GM12878 (cell line): ENCODE data around the gene HIC1. TPM values are rescaled to one million over a fixed set of nuclear protein-coding genes. Genes with fewer than 3 reads are reported as not detected.
A peak's percentile ranks its signal among the peaks of the same experiment; 100 is the strongest.

Source experiments
- ATAC-seq: fragments of 200-7000 bp; cut with Tn5 transposase; 3 replicates; pipeline ENCODE4 v1.9.1; 2020; ENCODE audit warnings: mild to moderate bottlenecking, moderate library complexity
- BruUV-seq: library from RNA; stranded (reverse); fragments of 400-500 nt; replicated peaks from 2 replicates; lab custom pipeline; 2021; lab: Mats Ljungman, UMichigan
- CTCF ChIA-PET: fragments of 300-600 bp; sonication (Branson Sonifier 250); formaldehyde crosslinking; extraction: SDS; loops from one replicate; lab custom pipeline; 2021; ENCODE audit warnings: inconsistent platforms; lab: Yijun Ruan, JAX
- POLR2A ChIA-PET: fragments of 350-600 bp; formaldehyde crosslinking; extraction: SDS; loops from one replicate; lab custom pipeline; 2021; ENCODE audit warnings: inconsistent platforms; lab: Charles Lee
- RAD21 ChIA-PET: fragments of 300-600 bp; sonication (Branson Sonifier 250); formaldehyde crosslinking; loops from one replicate; lab custom pipeline; 2023; ENCODE audit warnings: antibody characterized with exemption; ENCODE audit not compliant: unreplicated experiment; lab: Charles Lee
- SMC1A ChIA-PET: fragments of 300-600 bp; sonication (Branson Sonifier 250); formaldehyde crosslinking; loops from one replicate; lab custom pipeline; 2023; ENCODE audit not compliant: unreplicated experiment, uncharacterized antibody; lab: Charles Lee
- DNase-seq: peaks from one replicate; pipeline ENCODE4 v3.0.0-alpha.2; 2011; ENCODE audit warnings: low read depth, low spot score
- FAIRE-seq: peaks from 3 replicates; lab custom pipeline; 2011; peaks lifted over from hg19 to GRCh38; lab: Jason Lieb, UNC
- H2AFZ ChIP-seq: 2 replicates; pipeline ENCODE4 v1.6.0; 2011; ENCODE audit warnings: low read depth, low read length, control low read depth; ENCODE audit not compliant: control insufficient read depth
- H3K27ac ChIP-seq: 2 replicates; pipeline ENCODE4 v1.5.1; 2011; ENCODE audit warnings: control low read depth; ENCODE audit not compliant: control insufficient read depth, insufficient read depth
- H3K27me3 ChIP-seq, 2 experiments: replicated peaks in 1 of 2; 2 replicates each; pipeline versions ENCODE4 v1.6.0 to v1.6.1; 2011; ENCODE audit warnings: low read length in 1 of 2; ENCODE audit not compliant: control insufficient read depth in 2 of 2, insufficient read depth in 2 of 2
- H3K36me3 ChIP-seq, 2 experiments: 2 replicates each; pipeline ENCODE4 v1.5.1; 2011; ENCODE audit warnings: low read length in 1 of 2; ENCODE audit not compliant: control insufficient read depth in 2 of 2, insufficient read depth in 2 of 2
- H3K4me1 ChIP-seq: 2 replicates; pipeline ENCODE4 v1.6.1; 2011; ENCODE audit warnings: mild to moderate bottlenecking, low read length, moderate library complexity, mixed read lengths; ENCODE audit not compliant: control insufficient read depth, insufficient read depth
- H3K4me2 ChIP-seq: 2 replicates; pipeline ENCODE4 v1.6.0; 2011; ENCODE audit warnings: control low read depth; ENCODE audit not compliant: control insufficient read depth, insufficient read depth
- H3K4me3 ChIP-seq: fragments of 200-600 bp; sonication (generic); 2 replicates; pipeline ENCODE4 v1.5.1; 2016
- H3K79me2 ChIP-seq: 2 replicates; pipeline ENCODE4 v1.6.0; 2011; ENCODE audit warnings: low read length; ENCODE audit not compliant: control insufficient read depth, insufficient read depth
- H3K9ac ChIP-seq: 2 replicates; pipeline ENCODE4 v1.8.0; 2011; ENCODE audit warnings: low read length, control low read depth, mixed read lengths; ENCODE audit not compliant: control insufficient read depth, insufficient read depth
- H3K9me3 ChIP-seq: replicated peaks from 3 replicates; pipeline ENCODE4 v1.5.1; 2011; ENCODE audit warnings: mild to moderate bottlenecking, low read length; ENCODE audit not compliant: control insufficient read depth, insufficient read depth
- H4K20me1 ChIP-seq: 2 replicates; pipeline ENCODE4 v1.6.0; 2011; ENCODE audit not compliant: control insufficient read depth, insufficient read depth
- CBX3 ChIP-seq: fragments of 200-600 bp; sonication (generic); IDR thresholded peaks from 2 replicates; pipeline ENCODE4 v1.6.1; 2016; ENCODE audit warnings: low read depth, borderline replicate concordance
- CEBPB ChIP-seq, 2 experiments: fragments of 150-350 bp in 1 of 2; IDR thresholded peaks; 2 replicates each; pipeline ENCODE4 v1.6.1; 2012 to 2014; ENCODE audit warnings: low read depth in 2 of 2, low read length in 2 of 2, borderline replicate concordance in 1 of 2, inconsistent platforms in 1 of 2
- EED ChIP-seq: sonication (generic); IDR thresholded peaks from 2 replicates; pipeline ENCODE4 v1.6.1; 2016; ENCODE audit warnings: antibody characterized with exemption, low read depth
- FOS ChIP-seq: IDR thresholded peaks from 3 replicates; pipeline ENCODE4 v1.6.1; 2011; ENCODE audit warnings: borderline replicate concordance; ENCODE audit not compliant: insufficient read length; ENCODE audit errors: extremely low read depth
- GATAD2B ChIP-seq: fragments of 450-650 bp; conservative IDR thresholded peaks from 2 replicates; pipeline ENCODE4 v1.6.1; 2017; ENCODE audit warnings: low read depth, mild to moderate bottlenecking, moderate library complexity
- IKZF2 ChIP-seq, 2 experiments: fragments of 450-650 bp; IDR thresholded peaks; 2 replicates each; pipeline ENCODE4 v1.6.1; 2017; ENCODE audit warnings: mild to moderate bottlenecking in 2 of 2, moderate library complexity in 2 of 2
- STAT3 ChIP-seq: IDR thresholded peaks from 2 replicates; pipeline ENCODE4 v1.6.1; 2011; ENCODE audit warnings: low read depth, low read length, improper control_type of control experiment
- YBX1 ChIP-seq: fragments of 450-650 bp; IDR thresholded peaks from 2 replicates; pipeline ENCODE4 v1.6.1; 2016; ENCODE audit warnings: antibody characterized with exemption
- WGBS: methylation state at CpG from one replicate; pipeline ENCODE4 v1.1.6; 2016; ENCODE audit warnings: low lambda C conversion rate; ENCODE audit not compliant: insufficient replicate concordance, insufficient coverage; ENCODE audit errors: missing lambda C conversion rate; 5-methylcytosine and 5-hydroxymethylcytosine counted together
- in situ Hi-C: fragments of 300-500 bp; cut with MboI; formaldehyde crosslinking; loops from 9 replicates; pipeline ENCODE4 v1.14.3; 2018; ENCODE audit warnings: mixed read lengths
- intact Hi-C: fragments of 100-400 bp; cut with micrococcal nuclease; formaldehyde crosslinking; loops from one replicate; pipeline ENCODE4 v1.14.2; 2022; ENCODE audit not compliant: unreplicated experiment
- polyA plus RNA-seq, 11 experiments: library from polyadenylated mRNA; depleted of rRNA in 4 of 11; unstranded in 6 of 11; stranded (reverse) in 5 of 11; fragments of >200 nt; fragmentation: Nextera tagmentation in 4 of 11; fragmentation: Illumina TruSeq in 1 of 11; extraction: Ambion mirVana in 4 of 11; extraction: Trizol in 1 of 11; gene quantifications; 1 replicate in 1 of 11; 2 replicates in 10 of 11; pipeline versions ENCODE4 v1.2.1 to v1.2.3, GENCODE V29; 2011 to 2016; ENCODE audit warnings: inconsistent platforms in 2 of 11, missing spikeins in 2 of 11, low read depth in 1 of 11
- total RNA-seq, 4 experiments: library from RNA; depleted of rRNA in 3 of 4; stranded (reverse); fragments of >200 nt in 3 of 4; fragmentation: Illumina TruSeq in 1 of 4; extraction: Trizol in 1 of 4; gene quantifications; 2 replicates each; pipeline versions ENCODE4 v1.2.1 to v1.2.3, GENCODE V29; 2013 to 2021
- TF ChIP-seq, protein P1 (sequence below): fragments of 450-650 bp; IDR thresholded peaks from 2 replicates; pipeline ENCODE4 v1.6.1; 2017; ENCODE audit warnings: mild to moderate bottlenecking, moderate library complexity
- TF ChIP-seq, protein P2 (sequence below): IDR thresholded peaks from 2 replicates; pipeline ENCODE4 v1.6.1; 2012; ENCODE audit warnings: mild to moderate bottlenecking, low read depth, low read length
- TF ChIP-seq, protein P3 (sequence below): IDR thresholded peaks from 2 replicates; pipeline ENCODE4 v1.6.1; 2011; ENCODE audit warnings: borderline replicate concordance, low read depth, mild to moderate bottlenecking, moderate library complexity, mixed read lengths, low read length; ENCODE audit not compliant: insufficient read depth; ENCODE audit errors: extremely low read length

Gene HIC1
- total and polyA plus RNA-seq, 10 of the 15 experiments (the other 5 are each of a cell fraction or from before 2014, with no cell fraction given) = 0.11 to 61.1 (median 4.9) TPM

DNA sequence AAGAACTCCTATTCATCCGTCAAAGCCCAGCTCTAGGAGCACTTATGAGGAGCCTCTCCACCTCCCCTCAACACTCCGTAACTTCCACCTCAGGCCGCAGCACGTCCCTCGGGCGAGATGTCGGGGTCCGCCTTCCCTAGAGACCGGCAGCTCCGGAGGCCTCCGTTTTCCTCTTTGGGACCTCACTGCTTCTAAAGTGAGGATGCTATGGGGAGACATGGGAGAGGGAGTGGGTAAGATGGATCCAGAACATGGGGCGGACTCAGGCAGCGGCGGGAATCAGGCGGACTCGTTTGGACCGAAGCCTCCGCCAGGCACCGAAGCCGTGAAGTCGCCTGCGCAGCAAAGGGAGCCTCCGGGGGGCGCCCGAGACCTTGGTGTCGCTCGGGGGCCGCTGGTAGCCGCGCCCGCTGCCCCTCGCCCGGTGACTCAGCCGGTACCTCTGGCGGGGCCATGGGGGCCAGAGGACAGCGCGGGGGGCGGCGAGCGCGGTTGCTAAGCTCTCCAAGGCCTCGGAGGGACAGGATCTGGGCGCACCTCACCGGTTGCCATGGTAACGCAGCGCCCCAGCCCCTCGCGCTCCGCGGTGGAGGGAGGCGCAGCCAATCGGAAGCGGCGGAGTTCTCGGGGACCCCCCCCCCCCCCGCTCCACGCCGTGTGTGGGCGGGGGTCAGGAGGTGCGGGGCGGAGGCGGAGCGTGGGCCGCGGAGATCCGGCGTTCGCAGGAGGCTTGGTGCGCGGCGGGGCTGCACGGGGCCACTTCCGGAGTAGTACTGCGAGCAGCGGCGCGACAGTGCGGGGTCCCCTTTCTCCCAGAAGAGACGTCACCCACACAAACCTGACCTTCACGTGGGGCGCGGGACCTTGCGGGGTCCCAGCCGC is 1.3 kb upstream of the HIC1 start (continued):
- TF ChIP-seq, protein P1, sequence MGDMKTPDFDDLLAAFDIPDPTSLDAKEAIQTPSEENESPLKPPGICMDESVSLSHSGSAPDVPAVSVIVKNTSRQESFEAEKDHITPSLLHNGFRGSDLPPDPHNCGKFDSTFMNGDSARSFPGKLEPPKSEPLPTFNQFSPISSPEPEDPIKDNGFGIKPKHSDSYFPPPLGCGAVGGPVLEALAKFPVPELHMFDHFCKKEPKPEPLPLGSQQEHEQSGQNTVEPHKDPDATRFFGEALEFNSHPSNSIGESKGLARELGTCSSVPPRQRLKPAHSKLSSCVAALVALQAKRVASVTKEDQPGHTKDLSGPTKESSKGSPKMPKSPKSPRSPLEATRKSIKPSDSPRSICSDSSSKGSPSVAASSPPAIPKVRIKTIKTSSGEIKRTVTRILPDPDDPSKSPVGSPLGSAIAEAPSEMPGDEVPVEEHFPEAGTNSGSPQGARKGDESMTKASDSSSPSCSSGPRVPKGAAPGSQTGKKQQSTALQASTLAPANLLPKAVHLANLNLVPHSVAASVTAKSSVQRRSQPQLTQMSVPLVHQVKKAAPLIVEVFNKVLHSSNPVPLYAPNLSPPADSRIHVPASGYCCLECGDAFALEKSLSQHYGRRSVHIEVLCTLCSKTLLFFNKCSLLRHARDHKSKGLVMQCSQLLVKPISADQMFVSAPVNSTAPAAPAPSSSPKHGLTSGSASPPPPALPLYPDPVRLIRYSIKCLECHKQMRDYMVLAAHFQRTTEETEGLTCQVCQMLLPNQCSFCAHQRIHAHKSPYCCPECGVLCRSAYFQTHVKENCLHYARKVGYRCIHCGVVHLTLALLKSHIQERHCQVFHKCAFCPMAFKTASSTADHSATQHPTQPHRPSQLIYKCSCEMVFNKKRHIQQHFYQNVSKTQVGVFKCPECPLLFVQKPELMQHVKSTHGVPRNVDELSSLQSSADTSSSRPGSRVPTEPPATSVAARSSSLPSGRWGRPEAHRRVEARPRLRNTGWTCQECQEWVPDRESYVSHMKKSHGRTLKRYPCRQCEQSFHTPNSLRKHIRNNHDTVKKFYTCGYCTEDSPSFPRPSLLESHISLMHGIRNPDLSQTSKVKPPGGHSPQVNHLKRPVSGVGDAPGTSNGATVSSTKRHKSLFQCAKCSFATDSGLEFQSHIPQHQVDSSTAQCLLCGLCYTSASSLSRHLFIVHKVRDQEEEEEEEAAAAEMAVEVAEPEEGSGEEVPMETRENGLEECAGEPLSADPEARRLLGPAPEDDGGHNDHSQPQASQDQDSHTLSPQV = no peak
- no peak for TF ChIP-seq CEBPB (IDR thresholded peaks at IDR 0.05; ENCODE audit: borderline replicate concordance in 1 of 2, low read depth in 2 of 2, low read length in 2 of 2)
- no peak for TF ChIP-seq EED

DNA sequence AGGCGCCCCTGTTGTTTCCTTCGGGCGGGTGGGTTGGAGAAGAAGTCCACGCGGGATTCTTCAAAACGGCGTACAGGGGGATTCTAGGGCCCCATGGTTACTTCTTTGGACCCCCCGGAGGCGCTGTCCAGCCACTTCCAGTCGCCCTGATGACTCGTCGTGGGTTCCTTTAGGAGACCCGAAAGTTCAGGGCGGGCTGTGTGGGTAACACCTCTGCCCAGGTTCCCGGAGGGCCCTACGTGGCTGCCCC is 716 bp upstream of the HIC1 start:
- H2AFZ ChIP-seq = peak overlapping the region; percentile 56
- ChIA-PET POLR2A (interaction anchor here (0.6 to 6.7 kb wide), 9 partner anchors 36 to 226 kb away, joined by 3 to 61 read pairs (median 4); no protein-coding TSS in a partner anchor), CTCF (interaction anchor here (0.5 to 8.4 kb wide), 34 partner anchors 15 to 362 kb away, joined by 3 to 265 read pairs (median 6); no protein-coding TSS in a partner anchor), SMC1A (interaction anchor here (0.8 to 8.6 kb wide), 13 partner anchors 16 to 228 kb away, joined by 3 to 141 read pairs (median 4); no protein-coding TSS in a partner anchor), RAD21 (interaction anchor here (0.6 to 8.4 kb wide), 30 partner anchors 11 to 292 kb away, joined by 3 to 271 read pairs (median 7); partner anchors contain the start of genes SERPINF1 and TSR1)
- H3K36me3 ChIP-seq = peaks cover 0 to 9% of the 10 kb centered on the region in 2 experiments; a peak in 2 of 4 replicates
- no peaks in the 10 kb centered on the region for H4K20me1 ChIP-seq
- no TSS peak for BruUV-seq
- FAIRE-seq = no peak
- peak overlapping the region; percentile 99 for H3K4me2 ChIP-seq
- H3K27me3 ChIP-seq = peaks cover 2% of the 10 kb centered on the region in 2 experiments; a peak in 3 of 4 replicates
- in situ Hi-C loops (loop anchor here (5.0 kb wide), 1 partner anchor 298 kb away; no protein-coding TSS in a partner anchor), intact Hi-C loops (loop anchor here (1.0 to 5.0 kb wide), 3 partner anchors 116 to 283 kb away; partner anchors contain the start of genes SGSM2 and TSR1)
- under 1% methylated on average over 16 of the region's 16 CpGs for WGBS
- H3K4me1 ChIP-seq = peaks cover 15% of the 10 kb centered on the region
- H3K79me2 ChIP-seq = peaks cover 48% of the 10 kb centered on the region
- DNase-seq = no peak
- peak overlapping the region; percentile 80 for H3K27ac ChIP-seq
- H3K4me3 ChIP-seq = peak overlapping the region; percentile 77
- ATAC-seq = no peak
- peak overlapping the region; percentile 53; the same call in 1 of the 2 replicates for H3K9ac ChIP-seq
- no peaks in the 10 kb centered on the region; the same call in 2 of the 3 replicates for H3K9me3 ChIP-seq
- TF ChIP-seq, protein P2, sequence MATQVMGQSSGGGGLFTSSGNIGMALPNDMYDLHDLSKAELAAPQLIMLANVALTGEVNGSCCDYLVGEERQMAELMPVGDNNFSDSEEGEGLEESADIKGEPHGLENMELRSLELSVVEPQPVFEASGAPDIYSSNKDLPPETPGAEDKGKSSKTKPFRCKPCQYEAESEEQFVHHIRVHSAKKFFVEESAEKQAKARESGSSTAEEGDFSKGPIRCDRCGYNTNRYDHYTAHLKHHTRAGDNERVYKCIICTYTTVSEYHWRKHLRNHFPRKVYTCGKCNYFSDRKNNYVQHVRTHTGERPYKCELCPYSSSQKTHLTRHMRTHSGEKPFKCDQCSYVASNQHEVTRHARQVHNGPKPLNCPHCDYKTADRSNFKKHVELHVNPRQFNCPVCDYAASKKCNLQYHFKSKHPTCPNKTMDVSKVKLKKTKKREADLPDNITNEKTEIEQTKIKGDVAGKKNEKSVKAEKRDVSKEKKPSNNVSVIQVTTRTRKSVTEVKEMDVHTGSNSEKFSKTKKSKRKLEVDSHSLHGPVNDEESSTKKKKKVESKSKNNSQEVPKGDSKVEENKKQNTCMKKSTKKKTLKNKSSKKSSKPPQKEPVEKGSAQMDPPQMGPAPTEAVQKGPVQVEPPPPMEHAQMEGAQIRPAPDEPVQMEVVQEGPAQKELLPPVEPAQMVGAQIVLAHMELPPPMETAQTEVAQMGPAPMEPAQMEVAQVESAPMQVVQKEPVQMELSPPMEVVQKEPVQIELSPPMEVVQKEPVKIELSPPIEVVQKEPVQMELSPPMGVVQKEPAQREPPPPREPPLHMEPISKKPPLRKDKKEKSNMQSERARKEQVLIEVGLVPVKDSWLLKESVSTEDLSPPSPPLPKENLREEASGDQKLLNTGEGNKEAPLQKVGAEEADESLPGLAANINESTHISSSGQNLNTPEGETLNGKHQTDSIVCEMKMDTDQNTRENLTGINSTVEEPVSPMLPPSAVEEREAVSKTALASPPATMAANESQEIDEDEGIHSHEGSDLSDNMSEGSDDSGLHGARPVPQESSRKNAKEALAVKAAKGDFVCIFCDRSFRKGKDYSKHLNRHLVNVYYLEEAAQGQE = peak; percentile 66; the same call in 1 of the 2 replicates
- no peak for TF ChIP-seq YBX1
- TF ChIP-seq GATAD2B = no peak
- no peak for TF ChIP-seq FOS
- TF ChIP-seq, protein P3, sequence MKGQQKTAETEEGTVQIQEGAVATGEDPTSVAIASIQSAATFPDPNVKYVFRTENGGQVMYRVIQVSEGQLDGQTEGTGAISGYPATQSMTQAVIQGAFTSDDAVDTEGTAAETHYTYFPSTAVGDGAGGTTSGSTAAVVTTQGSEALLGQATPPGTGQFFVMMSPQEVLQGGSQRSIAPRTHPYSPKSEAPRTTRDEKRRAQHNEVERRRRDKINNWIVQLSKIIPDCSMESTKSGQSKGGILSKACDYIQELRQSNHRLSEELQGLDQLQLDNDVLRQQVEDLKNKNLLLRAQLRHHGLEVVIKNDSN = no peak
- TF ChIP-seq STAT3 = no peak
- no peak for TF ChIP-seq CBX3
- peak in 1 of 2 experiments; percentile 56; a peak in 1 of 4 replicates for TF ChIP-seq IKZF2 (IDR thresholded peaks at IDR 0.05)
